HepG2 (cell line): ENCODE results near the gene DNMT3L. TPM values are rescaled to one million over a fixed set of nuclear protein-coding genes. Genes with fewer than 3 reads are reported as not detected.

Source experiments
- ARNT2 ChIP-seq: sonication (generic); formaldehyde crosslinking; IDR thresholded peaks from 2 replicates; pipeline ENCODE4 v1.8.0; 2022; ENCODE audit warnings: mild to moderate bottlenecking, low read depth, missing genetic modification reagents, moderate library complexity
- KDM6A ChIP-seq: IDR thresholded peaks from 2 replicates; pipeline ENCODE4 v1.6.1; 2016; ENCODE audit warnings: low read depth
- MZF1 ChIP-seq: sonication (generic); formaldehyde crosslinking; IDR thresholded peaks from 2 replicates; pipeline ENCODE4 v1.8.1; 2023; ENCODE audit warnings: mild to moderate bottlenecking, missing genetic modification reagents, borderline replicate concordance
- NCOA5 ChIP-seq: sonication (generic); formaldehyde crosslinking; IDR thresholded peaks from 2 replicates; pipeline ENCODE4 v1.4.0; 2020; ENCODE audit warnings: missing genetic modification reagents
- NCOR1 ChIP-seq: fragments of 200-600 bp; sonication (generic); IDR thresholded peaks from 2 replicates; pipeline ENCODE4 v1.7.0; 2017; ENCODE audit warnings: antibody characterized with exemption, low read length, borderline replicate concordance
- NFE2L2 ChIP-seq: fragments of 150-350 bp; IDR thresholded peaks from 2 replicates; pipeline ENCODE4 v1.6.1; 2014; ENCODE audit warnings: low read length
- NFYC ChIP-seq: IDR thresholded peaks from 2 replicates; pipeline ENCODE4 v1.6.1; 2016; ENCODE audit warnings: missing genetic modification reagents, missing compliant biosample characterization
- RBAK ChIP-seq: sonication (generic); formaldehyde crosslinking; IDR thresholded peaks from 2 replicates; pipeline ENCODE4 v1.5.1; 2020; ENCODE audit warnings: mild to moderate bottlenecking, missing genetic modification reagents
- SAFB2 ChIP-seq: sonication (generic); formaldehyde crosslinking; IDR thresholded peaks from 2 replicates; pipeline ENCODE4 v1.5.1; 2020; ENCODE audit warnings: missing genetic modification reagents, low read depth, mild to moderate bottlenecking, borderline replicate concordance
- SRF ChIP-seq: IDR thresholded peaks from 2 replicates; pipeline ENCODE4 v1.6.1; 2011; ENCODE audit warnings: mild to moderate bottlenecking, low read depth, low read length, moderate library complexity
- TGIF2 ChIP-seq: IDR thresholded peaks from 2 replicates; pipeline ENCODE4 v1.6.1; 2016; ENCODE audit warnings: control low read depth, missing compliant biosample characterization
- ZC3H4 ChIP-seq: sonication (generic); formaldehyde crosslinking; IDR thresholded peaks from 2 replicates; pipeline ENCODE4 v1.4.0; 2020; ENCODE audit warnings: missing genetic modification reagents, borderline replicate concordance
- ZMAT5 ChIP-seq: sonication (generic); formaldehyde crosslinking; IDR thresholded peaks from 2 replicates; pipeline ENCODE4 v1.5.0; 2020; ENCODE audit warnings: mild to moderate bottlenecking, low read depth, missing genetic modification reagents, borderline replicate concordance
- ZNF136 ChIP-seq: sonication (generic); formaldehyde crosslinking; IDR thresholded peaks from 2 replicates; pipeline ENCODE4 v1.8.1; 2022; ENCODE audit warnings: low read depth, mild to moderate bottlenecking, moderate library complexity, missing genetic modification reagents
- ZNF317 ChIP-seq: sonication (generic); formaldehyde crosslinking; IDR thresholded peaks from 2 replicates; pipeline ENCODE4 v1.5.0; 2020; ENCODE audit warnings: mild to moderate bottlenecking, missing genetic modification reagents
- ZNF501 ChIP-seq: sonication (generic); formaldehyde crosslinking; IDR thresholded peaks from 2 replicates; pipeline ENCODE4 v1.5.1; 2020; ENCODE audit warnings: mild to moderate bottlenecking, moderate library complexity, missing genetic modification reagents
- ZNF580 ChIP-seq: IDR thresholded peaks from 2 replicates; pipeline ENCODE4 v1.6.1; 2016; ENCODE audit warnings: low read depth, borderline replicate concordance
- ZNF598 ChIP-seq: sonication (generic); formaldehyde crosslinking; IDR thresholded peaks from 2 replicates; pipeline ENCODE4 v1.5.1; 2020; ENCODE audit warnings: mild to moderate bottlenecking, missing genetic modification reagents, borderline replicate concordance
- ZSCAN22 ChIP-seq: sonication (generic); formaldehyde crosslinking; IDR thresholded peaks from 2 replicates; pipeline ENCODE4 v1.4.0; 2020; ENCODE audit warnings: mild to moderate bottlenecking, missing genetic modification reagents
- polyA plus RNA-seq, 8 experiments: library from polyadenylated mRNA; depleted of rRNA in 3 of 8; stranded (reverse) in 7 of 8; unstranded in 1 of 8; fragments of >200 nt; fragmentation: Illumina TruSeq in 4 of 8; extraction: Trizol in 4 of 8; gene quantifications; 2 replicates each; pipeline versions ENCODE4 v1.2.1 to v1.2.3, GENCODE V29; 2011 to 2016; ENCODE audit warnings: low read depth in 4 of 8, missing spikeins in 1 of 8, mixed read lengths in 1 of 8; ENCODE audit not compliant: insufficient read depth in 1 of 8
- total RNA-seq, 5 experiments: library from RNA; depleted of rRNA; stranded (reverse); fragments of >200 nt; fragmentation: Illumina TruSeq; extraction: Trizol; gene quantifications; 2 replicates each; pipeline ENCODE4 v1.2.3, GENCODE V29; 2016; ENCODE audit warnings: low read depth in 1 of 5
- TF ChIP-seq, protein P1 (sequence below): sonication (generic); formaldehyde crosslinking; IDR thresholded peaks from 2 replicates; pipeline ENCODE4 v1.5.1; 2020; ENCODE audit warnings: mild to moderate bottlenecking, missing genetic modification reagents, borderline replicate concordance
- TF ChIP-seq, protein P2 (sequence below): sonication (generic); formaldehyde crosslinking; IDR thresholded peaks from 2 replicates; pipeline ENCODE4 v1.4.0; 2020; ENCODE audit warnings: missing genetic modification reagents

DNMT3L gene
- total and polyA plus RNA-seq, 2 of the 13 experiments (the other 11 are each of a cell fraction or from before 2014, with no cell fraction given) = 0.75 to 1.7 TPM

DNA sequence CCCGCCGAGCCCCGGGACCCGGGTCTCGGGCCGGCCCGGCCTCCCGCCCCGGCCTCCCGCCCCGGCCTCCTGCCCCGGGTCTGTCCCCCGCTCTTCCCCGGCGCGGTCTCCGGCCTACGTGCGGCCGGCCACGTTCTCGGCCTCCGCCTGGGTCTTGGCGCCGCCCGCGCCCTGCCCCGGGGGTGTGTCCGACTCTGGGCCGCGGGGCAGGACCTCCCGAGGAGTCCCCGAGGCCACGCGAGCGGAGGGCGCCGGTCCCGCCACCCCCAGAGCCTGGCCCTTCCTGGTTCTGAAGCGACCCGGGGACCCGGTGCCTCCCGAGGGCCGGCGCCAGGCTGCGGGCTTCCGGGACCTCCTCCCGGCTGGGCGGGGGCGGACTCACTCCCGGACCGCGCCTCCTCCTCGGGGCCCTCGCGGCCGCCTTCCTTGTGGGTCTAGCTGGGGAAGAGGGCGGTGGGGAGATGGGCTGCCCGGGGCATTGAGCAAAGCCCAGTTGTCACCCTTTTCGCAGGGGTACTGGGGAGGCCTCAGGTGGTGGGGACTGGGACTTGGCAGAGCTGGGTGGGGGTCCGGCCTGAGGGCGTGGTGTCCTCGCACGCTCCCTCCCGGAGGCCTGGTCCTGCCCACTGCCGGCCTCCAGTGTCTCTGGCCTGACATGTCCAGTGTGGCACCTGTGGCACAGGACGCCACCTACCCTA is 38.7 kb upstream of the DNMT3L start (continued):
- TF ChIP-seq NCOR1 (no peak), ZNF136 (CRISPR knock-in tag) (0 out of 2 replicates have a peak, but pooled peaks have one; percentile 35), ZNF501 (CRISPR knock-in tag) (no peak; the same call in 1 of the 2 replicates), SRF (no peak), ZSCAN22 (CRISPR knock-in tag) (no peak), ZC3H4 (CRISPR knock-in tag) (no peak), NFYC (CRISPR knock-in tag) (no peak), TGIF2 (CRISPR knock-in tag) (0 out of 2 replicates have a peak, but pooled peaks have one; percentile 17), ARNT2 (CRISPR knock-in tag) (no peak), KDM6A (CRISPR knock-in tag) (no peak), ZNF580 (CRISPR knock-in tag) (no peak), NFE2L2 (no peak), ZNF598 (CRISPR knock-in tag) (peak; percentile 73; the same call in 1 of the 2 replicates), SAFB2 (CRISPR knock-in tag) (peak; percentile 35; the same call in 1 of the 2 replicates), MZF1 (CRISPR knock-in tag) (no peak), RBAK (no peak), ZMAT5 (CRISPR knock-in tag) (no peak), ZNF317 (no peak), NCOA5 (no peak)
- TF ChIP-seq, protein P1, sequence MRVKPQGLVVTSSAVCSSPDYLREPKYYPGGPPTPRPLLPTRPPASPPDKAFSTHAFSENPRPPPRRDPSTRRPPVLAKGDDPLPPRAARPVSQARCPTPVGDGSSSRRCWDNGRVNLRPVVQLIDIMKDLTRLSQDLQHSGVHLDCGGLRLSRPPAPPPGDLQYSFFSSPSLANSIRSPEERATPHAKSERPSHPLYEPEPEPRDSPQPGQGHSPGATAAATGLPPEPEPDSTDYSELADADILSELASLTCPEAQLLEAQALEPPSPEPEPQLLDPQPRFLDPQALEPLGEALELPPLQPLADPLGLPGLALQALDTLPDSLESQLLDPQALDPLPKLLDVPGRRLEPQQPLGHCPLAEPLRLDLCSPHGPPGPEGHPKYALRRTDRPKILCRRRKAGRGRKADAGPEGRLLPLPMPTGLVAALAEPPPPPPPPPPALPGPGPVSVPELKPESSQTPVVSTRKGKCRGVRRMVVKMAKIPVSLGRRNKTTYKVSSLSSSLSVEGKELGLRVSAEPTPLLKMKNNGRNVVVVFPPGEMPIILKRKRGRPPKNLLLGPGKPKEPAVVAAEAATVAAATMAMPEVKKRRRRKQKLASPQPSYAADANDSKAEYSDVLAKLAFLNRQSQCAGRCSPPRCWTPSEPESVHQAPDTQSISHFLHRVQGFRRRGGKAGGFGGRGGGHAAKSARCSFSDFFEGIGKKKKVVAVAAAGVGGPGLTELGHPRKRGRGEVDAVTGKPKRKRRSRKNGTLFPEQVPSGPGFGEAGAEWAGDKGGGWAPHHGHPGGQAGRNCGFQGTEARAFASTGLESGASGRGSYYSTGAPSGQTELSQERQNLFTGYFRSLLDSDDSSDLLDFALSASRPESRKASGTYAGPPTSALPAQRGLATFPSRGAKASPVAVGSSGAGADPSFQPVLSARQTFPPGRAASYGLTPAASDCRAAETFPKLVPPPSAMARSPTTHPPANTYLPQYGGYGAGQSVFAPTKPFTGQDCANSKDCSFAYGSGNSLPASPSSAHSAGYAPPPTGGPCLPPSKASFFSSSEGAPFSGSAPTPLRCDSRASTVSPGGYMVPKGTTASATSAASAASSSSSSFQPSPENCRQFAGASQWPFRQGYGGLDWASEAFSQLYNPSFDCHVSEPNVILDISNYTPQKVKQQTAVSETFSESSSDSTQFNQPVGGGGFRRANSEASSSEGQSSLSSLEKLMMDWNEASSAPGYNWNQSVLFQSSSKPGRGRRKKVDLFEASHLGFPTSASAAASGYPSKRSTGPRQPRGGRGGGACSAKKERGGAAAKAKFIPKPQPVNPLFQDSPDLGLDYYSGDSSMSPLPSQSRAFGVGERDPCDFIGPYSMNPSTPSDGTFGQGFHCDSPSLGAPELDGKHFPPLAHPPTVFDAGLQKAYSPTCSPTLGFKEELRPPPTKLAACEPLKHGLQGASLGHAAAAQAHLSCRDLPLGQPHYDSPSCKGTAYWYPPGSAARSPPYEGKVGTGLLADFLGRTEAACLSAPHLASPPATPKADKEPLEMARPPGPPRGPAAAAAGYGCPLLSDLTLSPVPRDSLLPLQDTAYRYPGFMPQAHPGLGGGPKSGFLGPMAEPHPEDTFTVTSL (CRISPR knock-in tag) = no peak
- TF ChIP-seq, protein P2, sequence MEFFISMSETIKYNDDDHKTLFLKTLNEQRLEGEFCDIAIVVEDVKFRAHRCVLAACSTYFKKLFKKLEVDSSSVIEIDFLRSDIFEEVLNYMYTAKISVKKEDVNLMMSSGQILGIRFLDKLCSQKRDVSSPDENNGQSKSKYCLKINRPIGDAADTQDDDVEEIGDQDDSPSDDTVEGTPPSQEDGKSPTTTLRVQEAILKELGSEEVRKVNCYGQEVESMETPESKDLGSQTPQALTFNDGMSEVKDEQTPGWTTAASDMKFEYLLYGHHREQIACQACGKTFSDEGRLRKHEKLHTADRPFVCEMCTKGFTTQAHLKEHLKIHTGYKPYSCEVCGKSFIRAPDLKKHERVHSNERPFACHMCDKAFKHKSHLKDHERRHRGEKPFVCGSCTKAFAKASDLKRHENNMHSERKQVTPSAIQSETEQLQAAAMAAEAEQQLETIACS (CRISPR knock-in tag) = no peak
